Measurements from ENCODE around the gene TMEM196.

DNA sequence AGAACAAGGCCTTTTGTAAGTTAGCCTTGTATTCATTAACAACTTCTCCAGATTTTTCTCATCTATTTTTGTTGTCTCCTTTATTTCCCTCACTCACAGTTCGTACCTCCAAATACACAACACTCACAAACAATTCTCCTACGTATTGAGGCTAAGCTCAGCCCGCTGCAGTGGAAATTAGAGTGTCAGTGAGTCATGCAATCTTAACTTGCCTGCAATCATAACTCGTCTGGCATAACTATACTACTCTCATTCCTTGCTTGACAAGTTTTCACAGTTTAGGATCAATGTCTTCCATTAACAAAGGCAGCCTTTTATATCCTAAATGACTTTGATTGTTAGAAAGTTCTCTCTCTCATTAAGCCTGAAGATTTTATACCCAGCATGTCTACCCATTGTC, 23.8 kb downstream of the TMEM196 start:
- TF ChIP-seq, protein P1, sequence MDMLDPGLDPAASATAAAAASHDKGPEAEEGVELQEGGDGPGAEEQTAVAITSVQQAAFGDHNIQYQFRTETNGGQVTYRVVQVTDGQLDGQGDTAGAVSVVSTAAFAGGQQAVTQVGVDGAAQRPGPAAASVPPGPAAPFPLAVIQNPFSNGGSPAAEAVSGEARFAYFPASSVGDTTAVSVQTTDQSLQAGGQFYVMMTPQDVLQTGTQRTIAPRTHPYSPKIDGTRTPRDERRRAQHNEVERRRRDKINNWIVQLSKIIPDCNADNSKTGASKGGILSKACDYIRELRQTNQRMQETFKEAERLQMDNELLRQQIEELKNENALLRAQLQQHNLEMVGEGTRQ (CRISPR knock-in tag; IDR thresholded peaks at IDR 0.05) = no peak
- TF ChIP-seq, protein P2, sequence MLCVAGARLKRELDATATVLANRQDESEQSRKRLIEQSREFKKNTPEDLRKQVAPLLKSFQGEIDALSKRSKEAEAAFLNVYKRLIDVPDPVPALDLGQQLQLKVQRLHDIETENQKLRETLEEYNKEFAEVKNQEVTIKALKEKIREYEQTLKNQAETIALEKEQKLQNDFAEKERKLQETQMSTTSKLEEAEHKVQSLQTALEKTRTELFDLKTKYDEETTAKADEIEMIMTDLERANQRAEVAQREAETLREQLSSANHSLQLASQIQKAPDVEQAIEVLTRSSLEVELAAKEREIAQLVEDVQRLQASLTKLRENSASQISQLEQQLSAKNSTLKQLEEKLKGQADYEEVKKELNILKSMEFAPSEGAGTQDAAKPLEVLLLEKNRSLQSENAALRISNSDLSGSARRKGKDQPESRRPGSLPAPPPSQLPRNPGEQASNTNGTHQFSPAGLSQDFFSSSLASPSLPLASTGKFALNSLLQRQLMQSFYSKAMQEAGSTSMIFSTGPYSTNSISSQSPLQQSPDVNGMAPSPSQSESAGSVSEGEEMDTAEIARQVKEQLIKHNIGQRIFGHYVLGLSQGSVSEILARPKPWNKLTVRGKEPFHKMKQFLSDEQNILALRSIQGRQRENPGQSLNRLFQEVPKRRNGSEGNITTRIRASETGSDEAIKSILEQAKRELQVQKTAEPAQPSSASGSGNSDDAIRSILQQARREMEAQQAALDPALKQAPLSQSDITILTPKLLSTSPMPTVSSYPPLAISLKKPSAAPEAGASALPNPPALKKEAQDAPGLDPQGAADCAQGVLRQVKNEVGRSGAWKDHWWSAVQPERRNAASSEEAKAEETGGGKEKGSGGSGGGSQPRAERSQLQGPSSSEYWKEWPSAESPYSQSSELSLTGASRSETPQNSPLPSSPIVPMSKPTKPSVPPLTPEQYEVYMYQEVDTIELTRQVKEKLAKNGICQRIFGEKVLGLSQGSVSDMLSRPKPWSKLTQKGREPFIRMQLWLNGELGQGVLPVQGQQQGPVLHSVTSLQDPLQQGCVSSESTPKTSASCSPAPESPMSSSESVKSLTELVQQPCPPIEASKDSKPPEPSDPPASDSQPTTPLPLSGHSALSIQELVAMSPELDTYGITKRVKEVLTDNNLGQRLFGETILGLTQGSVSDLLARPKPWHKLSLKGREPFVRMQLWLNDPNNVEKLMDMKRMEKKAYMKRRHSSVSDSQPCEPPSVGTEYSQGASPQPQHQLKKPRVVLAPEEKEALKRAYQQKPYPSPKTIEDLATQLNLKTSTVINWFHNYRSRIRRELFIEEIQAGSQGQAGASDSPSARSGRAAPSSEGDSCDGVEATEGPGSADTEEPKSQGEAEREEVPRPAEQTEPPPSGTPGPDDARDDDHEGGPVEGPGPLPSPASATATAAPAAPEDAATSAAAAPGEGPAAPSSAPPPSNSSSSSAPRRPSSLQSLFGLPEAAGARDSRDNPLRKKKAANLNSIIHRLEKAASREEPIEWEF (CRISPR knock-in tag; IDR thresholded peaks at IDR 0.05) = no peak
- TF ChIP-seq U2AF1 (optimal IDR thresholded peaks at IDR 0.05; ENCODE audit: low read depth, low read length) = no peak
- TF ChIP-seq, protein P3, sequence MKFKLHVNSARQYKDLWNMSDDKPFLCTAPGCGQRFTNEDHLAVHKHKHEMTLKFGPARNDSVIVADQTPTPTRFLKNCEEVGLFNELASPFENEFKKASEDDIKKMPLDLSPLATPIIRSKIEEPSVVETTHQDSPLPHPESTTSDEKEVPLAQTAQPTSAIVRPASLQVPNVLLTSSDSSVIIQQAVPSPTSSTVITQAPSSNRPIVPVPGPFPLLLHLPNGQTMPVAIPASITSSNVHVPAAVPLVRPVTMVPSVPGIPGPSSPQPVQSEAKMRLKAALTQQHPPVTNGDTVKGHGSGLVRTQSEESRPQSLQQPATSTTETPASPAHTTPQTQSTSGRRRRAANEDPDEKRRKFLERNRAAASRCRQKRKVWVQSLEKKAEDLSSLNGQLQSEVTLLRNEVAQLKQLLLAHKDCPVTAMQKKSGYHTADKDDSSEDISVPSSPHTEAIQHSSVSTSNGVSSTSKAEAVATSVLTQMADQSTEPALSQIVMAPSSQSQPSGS (CRISPR knock-in tag; IDR thresholded peaks at IDR 0.05) = no peak
- no peak for TF ChIP-seq PTBP1 (IDR thresholded peaks at IDR 0.05; ENCODE audit: low read depth, low read length)
- no peak for TF ChIP-seq ZNF695 (CRISPR knock-in tag; IDR thresholded peaks at IDR 0.05)
- TF ChIP-seq SPI1 (IDR thresholded peaks at IDR 0.05; ENCODE audit: borderline replicate concordance, low read depth, low read length) = no peak
- TF ChIP-seq, protein P4, sequence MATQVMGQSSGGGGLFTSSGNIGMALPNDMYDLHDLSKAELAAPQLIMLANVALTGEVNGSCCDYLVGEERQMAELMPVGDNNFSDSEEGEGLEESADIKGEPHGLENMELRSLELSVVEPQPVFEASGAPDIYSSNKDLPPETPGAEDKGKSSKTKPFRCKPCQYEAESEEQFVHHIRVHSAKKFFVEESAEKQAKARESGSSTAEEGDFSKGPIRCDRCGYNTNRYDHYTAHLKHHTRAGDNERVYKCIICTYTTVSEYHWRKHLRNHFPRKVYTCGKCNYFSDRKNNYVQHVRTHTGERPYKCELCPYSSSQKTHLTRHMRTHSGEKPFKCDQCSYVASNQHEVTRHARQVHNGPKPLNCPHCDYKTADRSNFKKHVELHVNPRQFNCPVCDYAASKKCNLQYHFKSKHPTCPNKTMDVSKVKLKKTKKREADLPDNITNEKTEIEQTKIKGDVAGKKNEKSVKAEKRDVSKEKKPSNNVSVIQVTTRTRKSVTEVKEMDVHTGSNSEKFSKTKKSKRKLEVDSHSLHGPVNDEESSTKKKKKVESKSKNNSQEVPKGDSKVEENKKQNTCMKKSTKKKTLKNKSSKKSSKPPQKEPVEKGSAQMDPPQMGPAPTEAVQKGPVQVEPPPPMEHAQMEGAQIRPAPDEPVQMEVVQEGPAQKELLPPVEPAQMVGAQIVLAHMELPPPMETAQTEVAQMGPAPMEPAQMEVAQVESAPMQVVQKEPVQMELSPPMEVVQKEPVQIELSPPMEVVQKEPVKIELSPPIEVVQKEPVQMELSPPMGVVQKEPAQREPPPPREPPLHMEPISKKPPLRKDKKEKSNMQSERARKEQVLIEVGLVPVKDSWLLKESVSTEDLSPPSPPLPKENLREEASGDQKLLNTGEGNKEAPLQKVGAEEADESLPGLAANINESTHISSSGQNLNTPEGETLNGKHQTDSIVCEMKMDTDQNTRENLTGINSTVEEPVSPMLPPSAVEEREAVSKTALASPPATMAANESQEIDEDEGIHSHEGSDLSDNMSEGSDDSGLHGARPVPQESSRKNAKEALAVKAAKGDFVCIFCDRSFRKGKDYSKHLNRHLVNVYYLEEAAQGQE (IDR thresholded peaks at IDR 0.05; ENCODE audit: borderline replicate concordance) = no peak
- TF ChIP-seq, protein P4 (CRISPR knock-in tag; IDR thresholded peaks at IDR 0.05; ENCODE audit: low read depth) = no peak
- TF ChIP-seq, protein P5, sequence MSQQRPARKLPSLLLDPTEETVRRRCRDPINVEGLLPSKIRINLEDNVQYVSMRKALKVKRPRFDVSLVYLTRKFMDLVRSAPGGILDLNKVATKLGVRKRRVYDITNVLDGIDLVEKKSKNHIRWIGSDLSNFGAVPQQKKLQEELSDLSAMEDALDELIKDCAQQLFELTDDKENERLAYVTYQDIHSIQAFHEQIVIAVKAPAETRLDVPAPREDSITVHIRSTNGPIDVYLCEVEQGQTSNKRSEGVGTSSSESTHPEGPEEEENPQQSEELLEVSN (IDR thresholded peaks at IDR 0.05; ENCODE audit: borderline replicate concordance in 1 of 2, extremely low read depth in 1 of 2, insufficient read depth in 1 of 2, insufficient read length in 1 of 2, low read depth in 1 of 2, low read length in 1 of 2, poor library complexity in 1 of 2, severe bottlenecking in 1 of 2) = no peak
- no peak for TF ChIP-seq MYBL2 (IDR thresholded peaks at IDR 0.05; ENCODE audit: low read depth)
- TF ChIP-seq MYBL2 (CRISPR knock-in tag; IDR thresholded peaks at IDR 0.05; ENCODE audit: borderline replicate concordance) = no peak
- TF ChIP-seq, protein P6, sequence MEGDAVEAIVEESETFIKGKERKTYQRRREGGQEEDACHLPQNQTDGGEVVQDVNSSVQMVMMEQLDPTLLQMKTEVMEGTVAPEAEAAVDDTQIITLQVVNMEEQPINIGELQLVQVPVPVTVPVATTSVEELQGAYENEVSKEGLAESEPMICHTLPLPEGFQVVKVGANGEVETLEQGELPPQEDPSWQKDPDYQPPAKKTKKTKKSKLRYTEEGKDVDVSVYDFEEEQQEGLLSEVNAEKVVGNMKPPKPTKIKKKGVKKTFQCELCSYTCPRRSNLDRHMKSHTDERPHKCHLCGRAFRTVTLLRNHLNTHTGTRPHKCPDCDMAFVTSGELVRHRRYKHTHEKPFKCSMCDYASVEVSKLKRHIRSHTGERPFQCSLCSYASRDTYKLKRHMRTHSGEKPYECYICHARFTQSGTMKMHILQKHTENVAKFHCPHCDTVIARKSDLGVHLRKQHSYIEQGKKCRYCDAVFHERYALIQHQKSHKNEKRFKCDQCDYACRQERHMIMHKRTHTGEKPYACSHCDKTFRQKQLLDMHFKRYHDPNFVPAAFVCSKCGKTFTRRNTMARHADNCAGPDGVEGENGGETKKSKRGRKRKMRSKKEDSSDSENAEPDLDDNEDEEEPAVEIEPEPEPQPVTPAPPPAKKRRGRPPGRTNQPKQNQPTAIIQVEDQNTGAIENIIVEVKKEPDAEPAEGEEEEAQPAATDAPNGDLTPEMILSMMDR (IDR thresholded peaks at IDR 0.05 in 2 of 3, conservative IDR thresholded peaks at IDR 0.05 in 1 of 3; ENCODE audit: insufficient read depth in 2 of 3, low read depth in 1 of 3, low read length in 3 of 3) = no peak
- TF ChIP-seq HDAC2 (IDR thresholded peaks at IDR 0.05) = no peak

All from K562 (cell line).